Endothelial cell of umbilical vein (primary cell): ENCODE data around the gene FYN. TPM values are rescaled to one million over a fixed set of nuclear protein-coding genes. Genes with fewer than 3 reads are reported as not detected.

Experiments
- BruUV-seq: library from RNA; stranded (reverse); fragments of 400-500 nt; replicated peaks from 2 replicates; lab custom pipeline; 2021; lab: Mats Ljungman, UMichigan
- CTCF ChIA-PET: fragments of 300-600, 350-600 bp; sonication (Branson Sonifier 250); formaldehyde crosslinking; loops from one replicate; lab custom pipeline; 2021; ENCODE audit warnings: antibody characterized with exemption, inconsistent platforms; lab: Charles Lee
- POLR2A ChIA-PET: fragments of 300-600, 350-600 bp; sonication (Branson Sonifier 250); formaldehyde crosslinking; loops from one replicate; lab custom pipeline; 2021; ENCODE audit warnings: antibody characterized with exemption, inconsistent platforms; lab: Charles Lee
- DNase-seq: peaks from one replicate; pipeline ENCODE4 v3.0.0-alpha.2; 2011; ENCODE audit warnings: low read depth, low spot score
- FAIRE-seq: peaks from 2 replicates; lab custom pipeline; 2011; peaks lifted over from hg19 to GRCh38; lab: Jason Lieb, UNC
- H2AFZ ChIP-seq: 2 replicates; pipeline ENCODE4 v1.6.0; 2012; ENCODE audit warnings: low read depth, low read length, control low read depth, inconsistent platforms
- H3K27ac ChIP-seq: 2 replicates; pipeline ENCODE4 v1.5.1; 2011; ENCODE audit warnings: low read depth, mild to moderate bottlenecking, control low read depth, low read length, moderate library complexity; ENCODE audit not compliant: insufficient read depth
- H3K27me3 ChIP-seq, 2 experiments: 2 replicates each; pipeline versions ENCODE4 v1.6.0 to v1.6.1; 2011; ENCODE audit warnings: low read length in 2 of 2, mixed read lengths in 1 of 2; ENCODE audit not compliant: control insufficient read depth in 2 of 2, insufficient read depth in 2 of 2
- H3K36me3 ChIP-seq, 2 experiments: 2 replicates in 1 of 2; 3 replicates in 1 of 2; pipeline ENCODE4 v1.5.1; 2011; ENCODE audit warnings: low read length in 2 of 2, mild to moderate bottlenecking in 1 of 2, moderate library complexity in 1 of 2; ENCODE audit not compliant: control insufficient read depth in 2 of 2, insufficient read depth in 2 of 2; ENCODE audit errors: extremely low read depth in 1 of 2
- H3K4me1 ChIP-seq: 3 replicates; pipeline ENCODE4 v1.5.1; 2011; ENCODE audit warnings: mild to moderate bottlenecking, low read length; ENCODE audit not compliant: control insufficient read depth, insufficient read depth; ENCODE audit errors: extremely low read depth
- H3K4me2 ChIP-seq: 2 replicates; pipeline ENCODE4 v1.6.1; 2011; ENCODE audit warnings: low read length, control low read depth, mixed read lengths; ENCODE audit not compliant: insufficient read depth
- H3K4me3 ChIP-seq, 3 experiments: fragments of 200-600 bp in 1 of 3; sonication (generic), shearing (Covaris generic) in 1 of 3; replicated peaks in 1 of 3; 2 replicates each; pipeline ENCODE4 v1.5.1; 2011 to 2016; ENCODE audit warnings: control low read depth in 3 of 3, low read length in 3 of 3, mild to moderate bottlenecking in 2 of 3, inconsistent platforms in 1 of 3, low read depth in 1 of 3, moderate library complexity in 1 of 3; ENCODE audit not compliant: insufficient read depth in 1 of 3
- H3K79me2 ChIP-seq: 2 replicates; pipeline ENCODE4 v1.6.0; 2012; ENCODE audit warnings: low read length, inconsistent platforms; ENCODE audit not compliant: control insufficient read depth, insufficient read depth
- H3K9ac ChIP-seq: replicated peaks from 2 replicates; pipeline ENCODE3; 2011; ENCODE audit warnings: low read length, control low read depth; ENCODE audit not compliant: insufficient read depth; ENCODE audit errors: extremely low read depth
- H3K9me1 ChIP-seq: replicated peaks from 3 replicates; pipeline ENCODE4 v1.6.0; 2011; ENCODE audit warnings: mild to moderate bottlenecking, low read length; ENCODE audit not compliant: control insufficient read depth, insufficient read depth; ENCODE audit errors: extremely low read depth
- H3K9me3 ChIP-seq: replicated peaks from 2 replicates; pipeline ENCODE4 v1.5.1; 2012; ENCODE audit warnings: low read length, inconsistent platforms; ENCODE audit not compliant: control insufficient read depth, insufficient read depth
- H4K20me1 ChIP-seq: replicated peaks from 2 replicates; pipeline ENCODE3; 2011; ENCODE audit warnings: mild to moderate bottlenecking, low read length; ENCODE audit not compliant: control insufficient read depth, insufficient read depth; ENCODE audit errors: extremely low read depth
- FOS ChIP-seq: IDR thresholded peaks from 2 replicates; pipeline ENCODE4 v1.6.1; 2011; ENCODE audit warnings: mild to moderate bottlenecking, low read length, moderate library complexity, borderline replicate concordance; ENCODE audit not compliant: insufficient read depth
- GATA2 ChIP-seq: IDR thresholded peaks from 2 replicates; pipeline ENCODE4 v1.7.0; 2011; ENCODE audit warnings: low read depth, mild to moderate bottlenecking, moderate library complexity, mixed read lengths, low read length; ENCODE audit not compliant: insufficient read length, insufficient read depth
- JUN ChIP-seq: IDR thresholded peaks from 2 replicates; pipeline ENCODE4 v1.6.1; 2011; ENCODE audit warnings: borderline replicate concordance, low read depth; ENCODE audit not compliant: insufficient read length, insufficient read depth
- MYC ChIP-seq: IDR thresholded peaks from one replicate; pipeline ENCODE4 v1.6.1; 2011; ENCODE audit warnings: mild to moderate bottlenecking, low read depth, low read length
- POLR2A ChIP-seq: IDR thresholded peaks from 2 replicates; pipeline ENCODE4 v1.6.1; 2012; ENCODE audit warnings: low read depth, mild to moderate bottlenecking, control low read depth, low read length
- POLR2AphosphoS5 ChIP-seq: IDR thresholded peaks from 2 replicates; pipeline ENCODE4 v1.6.1; 2012; ENCODE audit warnings: low read depth, mild to moderate bottlenecking, control low read depth, low read length, moderate library complexity; ENCODE audit not compliant: insufficient read depth
- dilution Hi-C: fragments of 300-500 bp; cut with MboI; formaldehyde crosslinking; loops from one replicate; pipeline ENCODE4 v1.15.0; 2019; ENCODE audit warnings: low sequenced_read_pairs; ENCODE audit not compliant: extremely low pct_ligation_motif_present
- intact Hi-C: fragments of 100-400 bp; cut with micrococcal nuclease; formaldehyde crosslinking; loops from one replicate; pipeline ENCODE4 v1.10.0; 2022
- polyA plus RNA-seq, 4 experiments: library from polyadenylated mRNA; depleted of rRNA in 3 of 4; stranded (reverse) in 3 of 4; unstranded in 1 of 4; fragments of >200 nt; gene quantifications; 2 replicates each; pipeline versions ENCODE4 v1.2.1 to v1.2.3, GENCODE V29; 2011 to 2012; ENCODE audit warnings: missing spikeins in 1 of 4
- total RNA-seq: library from RNA; stranded (reverse); gene quantifications from 2 replicates; pipeline ENCODE4 v1.2.3, GENCODE V29; 2021
- TF ChIP-seq, protein P1 (sequence below): IDR thresholded peaks from 2 replicates; pipeline ENCODE4 v1.6.1; 2011; ENCODE audit not compliant: insufficient read depth, insufficient read length

Gene FYN
- total and polyA plus RNA-seq, 2 donors (not counting 3 experiments of a cell fraction or from before 2014, with no cell fraction given) = 69.0 to 143 TPM

- H3K27me3 ChIP-seq = no peaks in the 10 kb centered on the region
- TF ChIP-seq POLR2AphosphoS5 (no peak), POLR2A (no peak), GATA2 (no peak), MYC (no peak), FOS (no peak), JUN (no peak)
- TF ChIP-seq, protein P1, sequence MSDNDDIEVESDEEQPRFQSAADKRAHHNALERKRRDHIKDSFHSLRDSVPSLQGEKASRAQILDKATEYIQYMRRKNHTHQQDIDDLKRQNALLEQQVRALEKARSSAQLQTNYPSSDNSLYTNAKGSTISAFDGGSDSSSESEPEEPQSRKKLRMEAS = no peak
- peaks cover 8% of the 10 kb centered on the region for H3K4me1 ChIP-seq
- no TSS peak for BruUV-seq
- no peak overlapping the region for H3K9ac ChIP-seq
- no peaks in the 10 kb centered on the region for H4K20me1 ChIP-seq
- no peak for DNase-seq
- H3K9me1 ChIP-seq = no peaks in the 10 kb centered on the region
- CTCF ChIA-PET = interaction anchor here (0.7 to 2.0 kb wide), 3 partner anchors 243 to 433 kb away, joined by 3 to 7 read pairs (median 3); a partner anchor contains a TSS
- H3K4me3 ChIP-seq = no peak overlapping the region
- POLR2A ChIA-PET = no interaction called here
- H3K36me3 ChIP-seq = peaks cover 4 to 29% of the 10 kb centered on the region in 2 experiments
- intact Hi-C loops = no loop called here
- no peak overlapping the region for H3K27ac ChIP-seq
- FAIRE-seq = no peak
- no peak overlapping the region for H3K4me2 ChIP-seq
- no peaks in the 10 kb centered on the region for H3K79me2 ChIP-seq
- H3K9me3 ChIP-seq = no peaks in the 10 kb centered on the region
- no peak overlapping the region for H2AFZ ChIP-seq
- dilution Hi-C loops = no loop called here
These were observed 180.7 kb downstream of the FYN start for GRCh38 chr6:111692327-111693164.
